Measurements from ENCODE around the gene DNAJC17.

GRCh38 chr15:40826423-40827075, 19.3 kb upstream of the DNAJC17 start:
- TF ChIP-seq EP300 (IDR thresholded peaks at IDR 0.05) (no peak), POLR2AphosphoS5 (IDR thresholded peaks at IDR 0.05) (no peak), POLR2A (IDR thresholded peaks at IDR 0.05) (no peak)
